AG09309 (cell line): ENCODE data around the gene TFDP2.
A peak's percentile ranks its signal among the peaks of the same experiment; 100 is the strongest.
"Not testable (repeated sequence)": the region's sequence is repeated elsewhere in the genome, so short reads cannot be mapped to it uniquely, and the experiment has no call there.

Source experiments
- DNase-seq: peaks from one replicate; pipeline ENCODE4 v3.0.0-alpha.2; 2010; ENCODE audit warnings: low read depth
- H3K4me3 ChIP-seq: 2 replicates; pipeline ENCODE4 v1.5.1; 2011; ENCODE audit warnings: mild to moderate bottlenecking, low read depth, low read length, moderate library complexity; ENCODE audit not compliant: control insufficient read depth
- TF ChIP-seq, protein P1 (sequence below): IDR thresholded peaks from 2 replicates; pipeline ENCODE4 v1.5.1; 2011; ENCODE audit warnings: mild to moderate bottlenecking, low read depth, low read length, inconsistent platforms; ENCODE audit not compliant: insufficient read depth, control insufficient read depth; ENCODE audit errors: missing control alignments

TFDP2 gene

DNA sequence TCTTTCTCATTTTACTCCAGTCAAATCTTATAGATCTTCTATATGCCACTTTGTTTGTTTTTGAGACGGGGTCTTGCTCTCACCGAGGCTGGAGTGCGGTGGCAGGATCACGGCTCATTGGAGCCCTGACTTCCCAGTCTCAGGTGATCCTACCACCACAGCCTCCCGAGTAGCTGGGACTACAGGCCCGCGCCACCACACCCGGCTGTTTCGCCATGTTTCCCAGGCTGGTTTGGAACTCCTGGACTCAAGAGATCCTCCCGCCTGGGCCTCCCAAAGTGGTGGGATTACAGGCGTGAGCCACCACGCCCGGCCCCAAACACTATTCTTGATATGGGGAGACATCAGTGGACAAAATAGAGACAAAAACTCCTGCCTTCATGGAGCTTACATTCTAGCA, 927 bp upstream of the TFDP2 start:
- no peak for DNase-seq
- H3K4me3 ChIP-seq: no peak overlapping the region
- TF ChIP-seq, protein P1, sequence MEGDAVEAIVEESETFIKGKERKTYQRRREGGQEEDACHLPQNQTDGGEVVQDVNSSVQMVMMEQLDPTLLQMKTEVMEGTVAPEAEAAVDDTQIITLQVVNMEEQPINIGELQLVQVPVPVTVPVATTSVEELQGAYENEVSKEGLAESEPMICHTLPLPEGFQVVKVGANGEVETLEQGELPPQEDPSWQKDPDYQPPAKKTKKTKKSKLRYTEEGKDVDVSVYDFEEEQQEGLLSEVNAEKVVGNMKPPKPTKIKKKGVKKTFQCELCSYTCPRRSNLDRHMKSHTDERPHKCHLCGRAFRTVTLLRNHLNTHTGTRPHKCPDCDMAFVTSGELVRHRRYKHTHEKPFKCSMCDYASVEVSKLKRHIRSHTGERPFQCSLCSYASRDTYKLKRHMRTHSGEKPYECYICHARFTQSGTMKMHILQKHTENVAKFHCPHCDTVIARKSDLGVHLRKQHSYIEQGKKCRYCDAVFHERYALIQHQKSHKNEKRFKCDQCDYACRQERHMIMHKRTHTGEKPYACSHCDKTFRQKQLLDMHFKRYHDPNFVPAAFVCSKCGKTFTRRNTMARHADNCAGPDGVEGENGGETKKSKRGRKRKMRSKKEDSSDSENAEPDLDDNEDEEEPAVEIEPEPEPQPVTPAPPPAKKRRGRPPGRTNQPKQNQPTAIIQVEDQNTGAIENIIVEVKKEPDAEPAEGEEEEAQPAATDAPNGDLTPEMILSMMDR: no peak

- TF ChIP-seq, protein P1: no peak
Measured at GRCh38 chr3:142149673-142149992, 289 bp upstream of the TFDP2 start.

GRCh38 chr3:142148044-142148791, 1.1 kb downstream of the TFDP2 start:
- H3K4me3 ChIP-seq: peak overlapping the region; percentile 81
- TF ChIP-seq, protein P1: no peak
- DNase-seq: no peak

More at GRCh38 chr3:142149673-142149992, 289 bp upstream of the TFDP2 start:
- peak overlapping the region; percentile 81 for H3K4me3 ChIP-seq
- no peak for DNase-seq

- not testable (repeated sequence) for DNase-seq, H3K4me3 ChIP-seq
Measured at GRCh38 chr3:142144587-142144986, 4.8 kb downstream of the TFDP2 start.

GRCh38 chr3:142140608-142141285, 8.6 kb downstream of the TFDP2 start:
- H3K4me3 ChIP-seq, DNase-seq: not testable (repeated sequence)

- H3K4me3 ChIP-seq, DNase-seq: not testable (repeated sequence)
Measured at GRCh38 chr3:142137089-142137488, 12.3 kb downstream of the TFDP2 start.

- TF ChIP-seq, protein P1: no peak
- DNase-seq: no peak
- no peak overlapping the region for H3K4me3 ChIP-seq
Measured at GRCh38 chr3:142134799-142135325, 14.5 kb downstream of the TFDP2 start.

GRCh38 chr3:142129516-142130171, 19.7 kb downstream of the TFDP2 start:
- no peak for DNase-seq
- TF ChIP-seq, protein P1: no peak
- no peak overlapping the region for H3K4me3 ChIP-seq
